ENCODE results near the gene ABHD5. TPM values are rescaled to one million over a fixed set of nuclear protein-coding genes. Genes with fewer than 3 reads are reported as not detected.

Gene ABHD5
- total and polyA plus RNA-seq, 2 of the 8 experiments (the other 6 are each of a cell fraction or from before 2014, with no cell fraction given) = 10.5 to 16.4 TPM

GRCh38 chr3:43696881-43697280 lies 6.1 kb downstream of the ABHD5 start:
- H3K9me3 ChIP-seq (ENCODE audit: insufficient read depth in 2 of 2, low read depth in 1 of 2, low read length in 1 of 2) = no peaks in the 10 kb centered on the region
- peaks cover 0 to 63% of the 10 kb centered on the region in 2 experiments; a peak in 2 of 4 replicates for H3K79me2 ChIP-seq (ENCODE audit: control insufficient read depth in 1 of 2, insufficient read depth in 2 of 2, low read length in 2 of 2)
- no peaks in the 10 kb centered on the region for H3K23me2 ChIP-seq (ENCODE audit: low read depth, low read length)
- no peak overlapping the region for H2AFZ ChIP-seq (ENCODE audit: low read length)
- H4K20me1 ChIP-seq (replicated peaks in 1 of 2; ENCODE audit: control insufficient read depth in 1 of 2, insufficient read depth in 2 of 2, low read length in 2 of 2) = peaks cover 0 to 1% of the 10 kb centered on the region in 2 experiments
- H2BK15ac ChIP-seq (ENCODE audit: low read length) = no peak overlapping the region
- no peak for FAIRE-seq
- no peak overlapping the region for H4K91ac ChIP-seq (replicated peaks; ENCODE audit: insufficient read length, low read length)
- H2AK5ac ChIP-seq (ENCODE audit: low read depth, low read length) = no peak overlapping the region
- no peak overlapping the region for H3K18ac ChIP-seq (ENCODE audit: extremely low read depth, low read length)
- H2BK120ac ChIP-seq (replicated peaks; ENCODE audit: low read depth, low read length) = no peak overlapping the region
- no peak overlapping the region for H3K23ac ChIP-seq (ENCODE audit: insufficient read length)
- H2BK5ac ChIP-seq (ENCODE audit: low read depth, low read length) = no peak overlapping the region
- POLR2A ChIA-PET (ENCODE audit: partially characterized antibody) = interaction anchor here (1.2 kb wide), 1 partner anchor 37 kb away, joined by 3 read pairs; no protein-coding TSS in a partner anchor
- no peak overlapping the region for H4K8ac ChIP-seq (ENCODE audit: extremely low read depth, insufficient read depth, low read length)
- no peak overlapping the region for H4K5ac ChIP-seq (ENCODE audit: insufficient read length, low read depth, low read length)
- H2BK12ac ChIP-seq (ENCODE audit: low read depth, low read length) = no peak overlapping the region
- no peak overlapping the region for H3K4ac ChIP-seq (replicated peaks; ENCODE audit: insufficient read length, low read depth, low read length)
- H3K4me1 ChIP-seq (replicated peaks in 1 of 4; ENCODE audit: control insufficient read depth in 3 of 4, insufficient read depth in 4 of 4, low read length in 3 of 4) = peaks cover 0 to 20% (median 9%) of the 10 kb centered on the region in 4 experiments; a peak in 4 of 7 replicates
- H3K4me2 ChIP-seq (ENCODE audit: insufficient read depth in 1 of 2, low read depth in 2 of 2, low read length in 2 of 2) = no peak overlapping the region
- H3K36me3 ChIP-seq (ENCODE audit: control insufficient read depth in 2 of 4, insufficient read depth in 4 of 4, low read length in 3 of 4) = no peaks in the 10 kb centered on the region
- H3K27ac ChIP-seq (ENCODE audit: low read depth, low read length) = no peak overlapping the region
- DNase-seq (ENCODE audit: low read depth in 1 of 2, low spot score in 2 of 2) = no peak
- H3K56ac ChIP-seq (replicated peaks; ENCODE audit: insufficient read length, low read depth, low read length) = no peak overlapping the region
- H3K9ac ChIP-seq (replicated peaks in 1 of 4; ENCODE audit: extremely low read depth in 1 of 4, low read depth in 3 of 4, low read length in 3 of 4) = no peak overlapping the region
- CTCF ChIA-PET (ENCODE audit: partially characterized antibody) = interaction anchor here (1.0 to 1.2 kb wide), 3 partner anchors 57 to 153 kb away, joined by 3 read pairs; no protein-coding TSS in a partner anchor
- no peak overlapping the region for H3K4me3 ChIP-seq (ENCODE audit: extremely low read depth in 1 of 4, insufficient read depth in 2 of 4, low read depth in 3 of 4, low read length in 4 of 4)
- 83% methylated on average over 1 of the region's 1 CpG; no CpG with 5 or more reads in 1 of the 2 experiments for WGBS, 2 experiments (ENCODE audit: extremely low coverage in 1 of 2, insufficient coverage in 1 of 2, insufficient read length in 1 of 2, insufficient replicate concordance in 2 of 2, low coverage in 1 of 2, low lambda C conversion rate in 2 of 2, missing lambda C conversion rate in 1 of 2)
- H2BK20ac ChIP-seq (ENCODE audit: low read length) = no peak overlapping the region
- H3K27me3 ChIP-seq (replicated peaks in 1 of 4; ENCODE audit: control insufficient read depth in 3 of 4, extremely low read depth in 1 of 4, insufficient read depth in 3 of 4, low read length in 3 of 4) = no peaks in the 10 kb centered on the region
- no peak overlapping the region for H3K14ac ChIP-seq (ENCODE audit: insufficient read length)
- no peaks in the 10 kb centered on the region for H3K79me1 ChIP-seq (ENCODE audit: low read depth, low read length)
- TF ChIP-seq ZNF274 (IDR thresholded peaks at IDR 0.05; ENCODE audit: borderline replicate concordance, extremely low read depth, low read length) = no peak
- TF ChIP-seq KDM1A (IDR thresholded peaks at IDR 0.05; ENCODE audit: borderline replicate concordance, low read length) = no peak
- no peak for TF ChIP-seq POLR2AphosphoS5 (IDR thresholded peaks at IDR 0.05; ENCODE audit: low read depth, low read length)
- no peak for TF ChIP-seq ASH2L (IDR thresholded peaks at IDR 0.05; ENCODE audit: low read length)
- TF ChIP-seq MAX (IDR thresholded peaks at IDR 0.05) = no peak
- TF ChIP-seq POU5F1 (IDR thresholded peaks at IDR 0.05; ENCODE audit: low read depth, low read length) = no peak
- no peak for TF ChIP-seq EP300 (IDR thresholded peaks at IDR 0.05; ENCODE audit: borderline replicate concordance in 1 of 2, low read depth in 2 of 2, low read length in 2 of 2)
- TF ChIP-seq GTF2F1 (IDR thresholded peaks at IDR 0.05; ENCODE audit: borderline replicate concordance, low read depth, low read length) = no peak
- no peak for TF ChIP-seq SIRT6 (IDR thresholded peaks at IDR 0.05; ENCODE audit: low read length)
